ENCODE measurements around the gene DMWD. TPM values are rescaled to one million over a fixed set of nuclear protein-coding genes. Genes with fewer than 3 reads are reported as not detected.

DMWD gene
- 10 to 100 TPM; 41.5 to 75.5 (median 59.4) TPM for total RNA-seq

- H3K9me3 ChIP-seq, result no peaks in the 10 kb centered on the region
- no peak for TF ChIP-seq EP300 (IDR thresholded peaks at IDR 0.05)
- TF ChIP-seq CTCF (IDR thresholded peaks at IDR 0.05), result no peak
- peak; percentile 59 to 78 for TF ChIP-seq POLR2A (IDR thresholded peaks at IDR 0.05)
- TF ChIP-seq POLR2AphosphoS5 (IDR thresholded peaks at IDR 0.05), result peak; percentile 49
- H3K36me3 ChIP-seq, result peaks cover 0 to 35% of the 10 kb centered on the region in 2 donors
- H3K27ac ChIP-seq, result peak within 1 kb of the TSS in 3 of 4 donors; percentile 86 to 95 (median 90)
- WGBS, 2 donors (ENCODE audit: low coverage in 1 of 2), result 0% methylated on average over 5 of the region's 86 CpGs; no CpG with 5 or more reads in 1 of the 2 donors
- H3K4me3 ChIP-seq, result peak within 1 kb of the TSS; percentile 51 to 88
- ATAC-seq, result peak; percentile 99
- H3K27me3 ChIP-seq, result no peaks in the 10 kb centered on the region
- H3K4me1 ChIP-seq, result peaks cover 3 to 27% (median 17%) of the 10 kb centered on the region in 3 donors
Measured at GRCh38 chr19:45792470-45793177, at the start of gene DMWD. TSS of gene DMWD (minus strand) at chr19:45792845. CDS start at chr19:45792756, 89 bp downstream.

GRCh38 chr19:45842198-45842597 is 49.6 kb upstream of the DMWD start:
- H3K27me3 ChIP-seq, result no peaks in the 10 kb centered on the region
- 94% methylated on average over 7 of the region's 14 CpGs; no CpG with 5 or more reads in 1 of the 2 donors for WGBS, 2 donors (ENCODE audit: low coverage in 1 of 2)
- no peak for ATAC-seq
- H3K27ac ChIP-seq, result no peak overlapping the region
- no peak overlapping the region for H3K4me3 ChIP-seq
- TF ChIP-seq CTCF (IDR thresholded peaks at IDR 0.05), result no peak
- no peak for TF ChIP-seq POLR2A (IDR thresholded peaks at IDR 0.05)
- TF ChIP-seq POLR2AphosphoS5 (IDR thresholded peaks at IDR 0.05), result no peak
- TF ChIP-seq EP300 (IDR thresholded peaks at IDR 0.05), result no peak
- no peaks in the 10 kb centered on the region for H3K9me3 ChIP-seq
- H3K36me3 ChIP-seq, result peaks cover 0 to 100% of the 10 kb centered on the region in 2 donors
- no peaks in the 10 kb centered on the region for H3K4me1 ChIP-seq

GRCh38 chr19:45834970-45835369 is 42.3 kb upstream of the DMWD start:
- H3K27ac ChIP-seq, result no peak overlapping the region
- no peaks in the 10 kb centered on the region for H3K27me3 ChIP-seq
- 88% methylated on average over 4 of the region's 7 CpGs; no CpG with 5 or more reads in 1 of the 2 donors for WGBS, 2 donors (ENCODE audit: low coverage in 1 of 2)
- H3K4me1 ChIP-seq, result no peaks in the 10 kb centered on the region
- H3K4me3 ChIP-seq, result no peak overlapping the region
- peaks cover 0 to 100% of the 10 kb centered on the region in 2 donors for H3K36me3 ChIP-seq
- TF ChIP-seq POLR2A (IDR thresholded peaks at IDR 0.05) (no peak), CTCF (IDR thresholded peaks at IDR 0.05) (no peak), EP300 (IDR thresholded peaks at IDR 0.05) (no peak), POLR2AphosphoS5 (IDR thresholded peaks at IDR 0.05) (no peak)
- no peaks in the 10 kb centered on the region for H3K9me3 ChIP-seq
- no peak for ATAC-seq

- Histone ChIP-seq H3K27me3 (no peaks in the 10 kb centered on the region), H3K4me3 (no peak overlapping the region), H3K9me3 (no peaks in the 10 kb centered on the region), H3K36me3 (peaks cover 0 to 100% of the 10 kb centered on the region in 2 donors), H3K4me1 (peaks cover 0 to 11% (median 4%) of the 10 kb centered on the region in 3 donors), H3K27ac (no peak overlapping the region)
- no peak for ATAC-seq
- 91 to 100% methylated on average over 1 to 12 of the region's 16 CpGs for WGBS, 2 donors (ENCODE audit: low coverage in 1 of 2)
- no peak for TF ChIP-seq CTCF (IDR thresholded peaks at IDR 0.05)
- TF ChIP-seq POLR2AphosphoS5 (IDR thresholded peaks at IDR 0.05), result no peak
- TF ChIP-seq POLR2A (IDR thresholded peaks at IDR 0.05), result no peak
- no peak for TF ChIP-seq EP300 (IDR thresholded peaks at IDR 0.05)
Measured at GRCh38 chr19:45828945-45829344, 36.3 kb upstream of the DMWD start.

- no peak for ATAC-seq
- H3K27me3 ChIP-seq, result no peaks in the 10 kb centered on the region
- TF ChIP-seq CTCF (IDR thresholded peaks at IDR 0.05) (no peak), EP300 (IDR thresholded peaks at IDR 0.05) (no peak), POLR2A (IDR thresholded peaks at IDR 0.05) (no peak), POLR2AphosphoS5 (IDR thresholded peaks at IDR 0.05) (no peak)
- H3K4me3 ChIP-seq, result no peak overlapping the region
- peaks cover 0 to 100% of the 10 kb centered on the region in 2 donors for H3K36me3 ChIP-seq
- no peaks in the 10 kb centered on the region for H3K9me3 ChIP-seq
- no peak overlapping the region for H3K27ac ChIP-seq
- WGBS, 2 donors (ENCODE audit: low coverage in 1 of 2), result 80 to 83% methylated on average over 5 to 9 of the region's 9 CpGs
- peaks cover 0 to 13% (median 4%) of the 10 kb centered on the region in 3 donors for H3K4me1 ChIP-seq
Measured at GRCh38 chr19:45828523-45828922, 35.9 kb upstream of the DMWD start.
